SK-N-SH (cell line): ENCODE data around the gene RGSL1.

Source experiments
- EP300 ChIP-seq, 2 experiments: IDR thresholded peaks; 2 replicates each; pipeline versions ENCODE4 v1.4.0 to v1.6.1; 2012; ENCODE audit warnings: borderline replicate concordance in 1 of 2, low read depth in 1 of 2, low read length in 1 of 2
- RAD21 ChIP-seq: IDR thresholded peaks from 2 replicates; pipeline ENCODE4 v1.6.1; 2012; ENCODE audit warnings: mild to moderate bottlenecking, low read length
- YY1 ChIP-seq: IDR thresholded peaks from 2 replicates; pipeline ENCODE4 v1.4.0; 2012; ENCODE audit warnings: low read depth, mild to moderate bottlenecking
- TF ChIP-seq, protein P1 (sequence below): fragments of 200-600 bp; sonication (generic); IDR thresholded peaks from 2 replicates; pipeline ENCODE4 v1.6.1; 2017; ENCODE audit warnings: antibody characterized with exemption, mild to moderate bottlenecking, moderate library complexity

DNA sequence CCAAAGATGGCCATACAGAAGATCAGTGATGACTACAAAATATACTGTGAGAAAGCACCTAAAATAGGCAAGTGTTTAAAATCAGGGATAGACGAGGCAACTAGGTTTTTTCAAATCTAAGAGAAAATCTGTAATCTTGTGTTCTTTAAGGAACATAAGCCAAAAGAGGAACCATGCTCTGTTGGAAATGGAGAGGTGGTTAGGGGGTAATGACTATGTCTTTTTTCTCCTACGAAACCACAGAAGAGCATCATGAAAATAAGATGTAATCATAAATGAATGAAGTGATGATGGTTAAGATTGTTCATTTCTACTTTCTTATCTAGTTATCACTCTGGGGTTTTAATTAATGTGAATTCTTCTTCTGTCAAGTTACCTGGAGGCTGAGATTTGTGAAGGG is 43.1 kb downstream of the RGSL1 start:
- TF ChIP-seq, protein P1, sequence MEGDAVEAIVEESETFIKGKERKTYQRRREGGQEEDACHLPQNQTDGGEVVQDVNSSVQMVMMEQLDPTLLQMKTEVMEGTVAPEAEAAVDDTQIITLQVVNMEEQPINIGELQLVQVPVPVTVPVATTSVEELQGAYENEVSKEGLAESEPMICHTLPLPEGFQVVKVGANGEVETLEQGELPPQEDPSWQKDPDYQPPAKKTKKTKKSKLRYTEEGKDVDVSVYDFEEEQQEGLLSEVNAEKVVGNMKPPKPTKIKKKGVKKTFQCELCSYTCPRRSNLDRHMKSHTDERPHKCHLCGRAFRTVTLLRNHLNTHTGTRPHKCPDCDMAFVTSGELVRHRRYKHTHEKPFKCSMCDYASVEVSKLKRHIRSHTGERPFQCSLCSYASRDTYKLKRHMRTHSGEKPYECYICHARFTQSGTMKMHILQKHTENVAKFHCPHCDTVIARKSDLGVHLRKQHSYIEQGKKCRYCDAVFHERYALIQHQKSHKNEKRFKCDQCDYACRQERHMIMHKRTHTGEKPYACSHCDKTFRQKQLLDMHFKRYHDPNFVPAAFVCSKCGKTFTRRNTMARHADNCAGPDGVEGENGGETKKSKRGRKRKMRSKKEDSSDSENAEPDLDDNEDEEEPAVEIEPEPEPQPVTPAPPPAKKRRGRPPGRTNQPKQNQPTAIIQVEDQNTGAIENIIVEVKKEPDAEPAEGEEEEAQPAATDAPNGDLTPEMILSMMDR: no peak
- TF ChIP-seq RAD21: no peak
- no peak for TF ChIP-seq YY1
- no peak for TF ChIP-seq EP300 (IDR thresholded peaks at IDR 0.05; ENCODE audit: borderline replicate concordance in 1 of 2, low read depth in 1 of 2, low read length in 1 of 2)
